Measurements from ENCODE around the gene UBXN11.

Gene UBXN11

GRCh38 chr1:26287811-26288210 lies 18.6 kb downstream of the UBXN11 start:
- DNase-seq (ENCODE audit: low read depth in 4 of 4, low spot score in 1 of 4): no peak

GRCh38 chr1:26287033-26287711 lies 19.3 kb downstream of the UBXN11 start:
- DNase-seq (ENCODE audit: low read depth in 4 of 4, low spot score in 1 of 4): no peak

- DNase-seq (ENCODE audit: low read depth in 4 of 4, low spot score in 1 of 4): no peak
These were observed 20.4 kb downstream of the UBXN11 start for GRCh38 chr1:26286064-26286416.

- no peak for DNase-seq (ENCODE audit: low read depth in 4 of 4, low spot score in 1 of 4)
These were observed 20.9 kb downstream of the UBXN11 start for GRCh38 chr1:26285366-26286063.

- DNase-seq (ENCODE audit: low read depth in 4 of 4, low spot score in 1 of 4): peak; percentile 83 to 97 (median 93)
These were observed 21.7 kb downstream of the UBXN11 start for GRCh38 chr1:26284597-26285347.

- no peak for DNase-seq (ENCODE audit: low read depth in 4 of 4, low spot score in 1 of 4)
These were observed 22.4 kb downstream of the UBXN11 start for GRCh38 chr1:26283871-26284596.

GRCh38 chr1:26283279-26283853 lies 23.1 kb downstream of the UBXN11 start:
- no peak for DNase-seq (ENCODE audit: low read depth in 4 of 4, low spot score in 1 of 4)

- no peak for DNase-seq (ENCODE audit: low read depth in 4 of 4, low spot score in 1 of 4)
These were observed 24.0 kb downstream of the UBXN11 start for GRCh38 chr1:26282401-26282918.

- no peak for DNase-seq (ENCODE audit: low read depth in 4 of 4, low spot score in 1 of 4)
These were observed 24.5 kb downstream of the UBXN11 start for GRCh38 chr1:26281971-26282370.

GRCh38 chr1:26281091-26281958 lies 25.1 kb downstream of the UBXN11 start:
- no peak for DNase-seq (ENCODE audit: low read depth in 4 of 4, low spot score in 1 of 4)

- DNase-seq (ENCODE audit: low read depth in 4 of 4, low spot score in 1 of 4): no peak
These were observed 25.9 kb downstream of the UBXN11 start for GRCh38 chr1:26280333-26281042.

- DNase-seq (ENCODE audit: low read depth in 4 of 4, low spot score in 1 of 4): peak; percentile 56 to 83 (median 70)
These were observed 26.7 kb downstream of the UBXN11 start, which contains the start of gene SH3BGRL3 for GRCh38 chr1:26279456-26280332. SH3BGRL3 (plus strand) TSS chr1:26280086; CDS start chr1:26280156, 70 bp downstream.

GRCh38 chr1:26278724-26279455 lies 27.5 kb downstream of the UBXN11 start:
- no peak for DNase-seq (ENCODE audit: low read depth in 4 of 4, low spot score in 1 of 4)

GRCh38 chr1:26278303-26278702 lies 28.1 kb downstream of the UBXN11 start:
- no peak for DNase-seq (ENCODE audit: low read depth in 4 of 4, low spot score in 1 of 4)

- no peak for DNase-seq (ENCODE audit: low read depth in 4 of 4, low spot score in 1 of 4)
These were observed 28.7 kb downstream of the UBXN11 start for GRCh38 chr1:26277719-26278118.

GRCh38 chr1:26277261-26277661 lies 29.2 kb downstream of the UBXN11 start:
- DNase-seq (ENCODE audit: low read depth in 4 of 4, low spot score in 1 of 4): no peak

GRCh38 chr1:26276432-26276838 lies 30.0 kb downstream of the UBXN11 start:
- DNase-seq (ENCODE audit: low read depth in 4 of 4, low spot score in 1 of 4): no peak

Data from stimulated activated CD4-positive, alpha-beta T cell treated with anti-CD3 and anti-CD28 coated beads, Interleukin-1b, Interleukin-23, amount 100 ng/mL, for 24 hours (primary cell).